Osteocyte (in vitro differentiated cells): ENCODE results near the gene C6orf58. TPM values are rescaled to one million over a fixed set of nuclear protein-coding genes. Genes with fewer than 3 reads are reported as not detected.

Source experiments
- DNase-seq: peaks from one replicate; pipeline ENCODE4 v3.0.0; 2021; ENCODE audit warnings: mixed read lengths; ENCODE audit not compliant: unreplicated experiment; ENCODE audit errors: extremely low spot score
- H3K27ac Mint-ChIP-seq: one replicate; pipeline ENCODE4 v1.8.0; 2021; ENCODE audit warnings: mild to moderate bottlenecking, mixed read lengths; ENCODE audit not compliant: unreplicated experiment
- H3K27me3 Mint-ChIP-seq: one replicate; pipeline ENCODE4 v1.8.0; 2021; ENCODE audit warnings: mixed read lengths; ENCODE audit not compliant: unreplicated experiment
- H3K36me3 Mint-ChIP-seq: one replicate; pipeline ENCODE4 v1.8.0; 2021; ENCODE audit warnings: mixed read lengths; ENCODE audit not compliant: unreplicated experiment
- H3K4me1 Mint-ChIP-seq: one replicate; pipeline ENCODE4 v1.8.0; 2021; ENCODE audit warnings: mixed read lengths; ENCODE audit not compliant: unreplicated experiment
- H3K4me3 Mint-ChIP-seq: one replicate; pipeline ENCODE4 v1.8.0; 2021; ENCODE audit warnings: mild to moderate bottlenecking, moderate library complexity, mixed read lengths; ENCODE audit not compliant: unreplicated experiment
- H3K9me3 Mint-ChIP-seq: one replicate; pipeline ENCODE4 v1.8.0; 2021; ENCODE audit warnings: mixed read lengths; ENCODE audit not compliant: unreplicated experiment
- CTCF ChIP-seq: fragments of 200-600 bp; sonication (generic); IDR thresholded peaks from 2 replicates; pipeline ENCODE4 v1.5.0; 2021; ENCODE audit warnings: antibody characterized with exemption, mild to moderate bottlenecking, moderate library complexity
- total RNA-seq: library from RNA; stranded (reverse); gene quantifications from 2 replicates; pipeline ENCODE4 v1.2.1, GENCODE V29; 2021

Gene C6orf58
- total RNA-seq, 1 donor from 2014 or later: not detected

DNA sequence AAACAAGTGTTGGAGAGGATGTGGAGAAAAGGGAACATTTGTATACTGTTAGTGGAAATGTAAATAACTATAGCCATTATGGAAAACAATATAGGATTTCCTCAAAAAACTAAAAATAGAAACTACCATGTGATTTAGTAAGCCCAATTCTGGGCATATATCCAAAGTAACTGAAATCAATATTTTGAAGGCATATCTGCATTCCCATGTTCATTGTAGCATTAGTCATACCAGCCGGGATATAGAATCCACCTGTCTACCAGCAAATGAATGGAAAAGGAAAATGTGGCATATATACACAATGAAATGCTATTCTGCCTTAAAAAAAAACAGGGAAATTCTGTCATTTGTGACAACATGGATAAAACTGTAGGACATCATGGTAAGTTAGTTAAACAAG, 15.3 kb upstream of the C6orf58 start:
- no peaks in the 10 kb centered on the region for H3K36me3 Mint-ChIP-seq
- no peaks in the 10 kb centered on the region for H3K27me3 Mint-ChIP-seq
- no peaks in the 10 kb centered on the region for H3K4me1 Mint-ChIP-seq
- TF ChIP-seq CTCF: no peak
- DNase-seq: no peak
- no peak overlapping the region for H3K4me3 Mint-ChIP-seq
- H3K9me3 Mint-ChIP-seq: peaks cover 15% of the 10 kb centered on the region
- no peak overlapping the region for H3K27ac Mint-ChIP-seq

- Mint-ChIP-seq H3K4me1 (no peaks in the 10 kb centered on the region), H3K9me3 (peaks cover 15% of the 10 kb centered on the region), H3K27ac (no peak overlapping the region), H3K27me3 (no peaks in the 10 kb centered on the region), H3K36me3 (no peaks in the 10 kb centered on the region), H3K4me3 (no peak overlapping the region)
- no peak for DNase-seq
- TF ChIP-seq CTCF: no peak
These were observed 12.2 kb upstream of the C6orf58 start for GRCh38 chr6:127564761-127565160.

DNA sequence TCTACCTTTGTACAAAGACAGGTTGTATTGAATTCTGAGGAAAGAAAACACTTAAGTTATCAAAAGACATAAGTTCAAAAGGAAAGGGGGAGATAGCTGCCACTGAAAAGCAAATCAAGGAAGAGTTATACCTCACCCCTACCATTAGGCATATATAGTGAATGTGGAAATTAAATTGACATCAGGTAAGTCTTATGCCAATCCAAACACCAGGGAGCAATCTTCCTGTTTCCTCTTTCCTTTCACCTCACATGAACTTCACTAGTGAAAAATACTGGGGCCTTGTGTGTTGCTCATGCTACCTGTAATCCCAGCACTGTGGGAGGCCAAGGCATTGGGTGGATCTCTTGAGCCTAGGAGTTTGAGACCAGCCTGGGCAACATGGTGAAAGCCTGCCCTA, 10.9 kb upstream of the C6orf58 start:
- no peak for TF ChIP-seq CTCF
- Mint-ChIP-seq H3K4me1 (peaks cover 7% of the 10 kb centered on the region), H3K36me3 (no peaks in the 10 kb centered on the region), H3K27me3 (no peaks in the 10 kb centered on the region), H3K27ac (no peak overlapping the region), H3K4me3 (no peak overlapping the region), H3K9me3 (peaks cover 13% of the 10 kb centered on the region)
- DNase-seq: no peak

DNA sequence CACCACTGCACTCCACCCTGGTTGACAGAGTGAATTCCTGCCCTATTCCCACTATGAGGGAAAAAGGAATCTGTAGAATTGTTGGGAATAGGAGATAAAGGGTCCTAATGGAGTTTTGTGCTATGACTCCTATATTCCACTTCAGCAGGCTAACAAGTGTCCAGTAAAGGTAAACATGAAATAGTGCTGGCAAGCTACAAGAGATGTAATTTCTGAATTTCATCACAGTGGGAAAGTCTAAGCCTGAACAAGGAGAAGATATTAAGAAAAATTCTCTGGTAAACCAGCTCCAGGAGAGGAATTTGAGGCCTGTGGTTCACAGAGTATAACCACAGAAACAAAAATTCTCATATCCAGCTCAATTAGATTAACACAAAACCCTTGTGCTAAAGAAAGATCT, 10.3 kb upstream of the C6orf58 start:
- H3K27ac Mint-ChIP-seq: no peak overlapping the region
- TF ChIP-seq CTCF: no peak
- H3K4me3 Mint-ChIP-seq: no peak overlapping the region

GRCh38 chr6:127567476-127567875, 9.5 kb upstream of the C6orf58 start:
- no peaks in the 10 kb centered on the region for H3K27me3 Mint-ChIP-seq
- peaks cover 13% of the 10 kb centered on the region for H3K4me1 Mint-ChIP-seq
- TF ChIP-seq CTCF: no peak
- H3K9me3 Mint-ChIP-seq: peaks cover 6% of the 10 kb centered on the region
- DNase-seq: no peak
- H3K4me3 Mint-ChIP-seq: no peak overlapping the region
- no peaks in the 10 kb centered on the region for H3K36me3 Mint-ChIP-seq
- H3K27ac Mint-ChIP-seq: no peak overlapping the region

More for the DNA sequence above, 10.3 kb upstream of the C6orf58 start:
- DNase-seq: no peak
- no peaks in the 10 kb centered on the region for H3K36me3 Mint-ChIP-seq
- no peaks in the 10 kb centered on the region for H3K27me3 Mint-ChIP-seq
- H3K9me3 Mint-ChIP-seq: peaks cover 10% of the 10 kb centered on the region
- peaks cover 12% of the 10 kb centered on the region for H3K4me1 Mint-ChIP-seq
